ENCODE results near the gene STX5. TPM values are rescaled to one million over a fixed set of nuclear protein-coding genes. Genes with fewer than 3 reads are reported as not detected.

Gene STX5
- total RNA-seq, 2 experiments from 2014 or later = 30.6 to 41.0 TPM

DNA sequence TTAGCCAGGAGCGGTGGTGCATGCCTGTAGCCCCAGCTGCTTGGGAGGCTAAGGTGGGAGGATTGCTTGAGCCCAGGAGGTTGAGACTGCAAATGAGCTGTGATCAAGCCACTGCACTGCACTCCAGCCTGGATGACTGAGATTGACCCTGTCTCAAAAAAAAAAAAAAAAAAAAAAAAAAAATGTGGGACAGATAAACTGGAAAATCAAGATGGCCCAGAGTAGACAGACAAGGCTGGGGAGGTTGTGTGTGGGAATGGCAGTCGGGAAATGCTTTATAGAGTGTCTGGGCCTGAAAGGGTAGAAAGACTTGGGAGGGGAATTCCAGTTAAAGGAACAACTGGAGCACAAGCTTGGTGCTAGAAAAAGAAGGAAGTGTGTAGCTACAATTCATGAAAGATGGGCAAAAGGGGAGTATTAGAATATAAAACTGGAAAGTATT, 25.7 kb upstream of the STX5 start:
- H3K27ac ChIP-seq (ENCODE audit: low read depth, low read length, poor library complexity, severe bottlenecking) = peak overlapping the region; percentile 92
- H3K4me2 ChIP-seq (ENCODE audit: low read length) = peak overlapping the region; percentile 99

GRCh38 chr11:62856333-62856895, 24.6 kb upstream of the STX5 start:
- peaks cover 83% of the 10 kb centered on the region for H3K36me3 ChIP-seq (ENCODE audit: insufficient read depth, low read length)
- H3K4me2 ChIP-seq (ENCODE audit: low read length) = peak overlapping the region; percentile 99
- ChIA-PET CTCF (ENCODE audit: unreplicated experiment) (no interaction called here), POLR2A (interaction anchor here (0.6 to 5.1 kb wide), 18 partner anchors 9 to 191 kb away, joined by 3 to 70 read pairs (median 6); partner anchors contain the start of genes C11orf98, CSKMT, HNRNPUL2 and LBHD1)
- H3K27ac ChIP-seq (ENCODE audit: low read depth, low read length, poor library complexity, severe bottlenecking) = peak overlapping the region; percentile 92
- no peak overlapping the region for H2AFZ ChIP-seq (ENCODE audit: low read length)
- TSS peak; percentile 91 for BruUV-seq (replicated peaks)
- no peaks in the 10 kb centered on the region for H3K9me3 ChIP-seq (ENCODE audit: low read length)
- no peaks in the 10 kb centered on the region for H3K9me2 ChIP-seq (ENCODE audit: insufficient read depth, low read length)
- DNase-seq (ENCODE audit: low spot score) = peak; percentile 41
- peak overlapping the region; percentile 94 for H3K4me3 ChIP-seq (ENCODE audit: low read depth, low read length, poor library complexity, severe bottlenecking)
- intact Hi-C loops (cut with micrococcal nuclease; ENCODE audit: unreplicated experiment) = no loop called here
- peaks cover 49% of the 10 kb centered on the region for H3K4me1 ChIP-seq (ENCODE audit: insufficient read depth, low read length, poor library complexity, severe bottlenecking)
- no peak for TF ChIP-seq EZH2phosphoT487 (IDR thresholded peaks at IDR 0.05; ENCODE audit: borderline replicate concordance, low read depth, low read length)
- no peak for TF ChIP-seq CTCF (conservative IDR thresholded peaks at IDR 0.05; ENCODE audit: low read length)
- H4K20me1 ChIP-seq (ENCODE audit: insufficient read depth, low read length) = peaks cover 58% of the 10 kb centered on the region
- peaks cover 93% of the 10 kb centered on the region for H3K79me2 ChIP-seq (ENCODE audit: insufficient read depth, low read depth, low read length)

More for the DNA sequence above, 25.7 kb upstream of the STX5 start:
- peaks cover 76% of the 10 kb centered on the region for H3K36me3 ChIP-seq (ENCODE audit: insufficient read depth, low read length)
- intact Hi-C loops (cut with micrococcal nuclease; ENCODE audit: unreplicated experiment) = no loop called here
- H3K9me3 ChIP-seq (ENCODE audit: low read length) = no peaks in the 10 kb centered on the region
- peak overlapping the region; percentile 94 for H3K4me3 ChIP-seq (ENCODE audit: low read depth, low read length, poor library complexity, severe bottlenecking)
- no peak for TF ChIP-seq EZH2phosphoT487 (IDR thresholded peaks at IDR 0.05; ENCODE audit: borderline replicate concordance, low read depth, low read length)
- TF ChIP-seq CTCF (conservative IDR thresholded peaks at IDR 0.05; ENCODE audit: low read length) = no peak
- ChIA-PET POLR2A (interaction anchor here (0.7 to 5.1 kb wide), 9 partner anchors 13 to 1100 kb away, joined by 3 to 70 read pairs (median 7); partner anchors contain the start of genes SLC3A2, TUT1, WDR74 and ZBTB3), CTCF (ENCODE audit: unreplicated experiment) (interaction anchor here (0.6 kb wide), 1 partner anchor 128 kb away, joined by 3 read pairs; no protein-coding TSS in a partner anchor)
- H4K20me1 ChIP-seq (ENCODE audit: insufficient read depth, low read length) = peaks cover 48% of the 10 kb centered on the region
- no peaks in the 10 kb centered on the region for H3K9me2 ChIP-seq (ENCODE audit: insufficient read depth, low read length)
- BruUV-seq (replicated peaks) = no TSS peak
- H2AFZ ChIP-seq (ENCODE audit: low read length) = no peak overlapping the region
- H3K4me1 ChIP-seq (ENCODE audit: insufficient read depth, low read length, poor library complexity, severe bottlenecking) = peaks cover 49% of the 10 kb centered on the region
- DNase-seq (ENCODE audit: low spot score) = no peak
- H3K79me2 ChIP-seq (ENCODE audit: insufficient read depth, low read depth, low read length) = peaks cover 99% of the 10 kb centered on the region

Measured in OCI-LY7 (cell line).